ENCODE data around the gene ADAM12.

DNA sequence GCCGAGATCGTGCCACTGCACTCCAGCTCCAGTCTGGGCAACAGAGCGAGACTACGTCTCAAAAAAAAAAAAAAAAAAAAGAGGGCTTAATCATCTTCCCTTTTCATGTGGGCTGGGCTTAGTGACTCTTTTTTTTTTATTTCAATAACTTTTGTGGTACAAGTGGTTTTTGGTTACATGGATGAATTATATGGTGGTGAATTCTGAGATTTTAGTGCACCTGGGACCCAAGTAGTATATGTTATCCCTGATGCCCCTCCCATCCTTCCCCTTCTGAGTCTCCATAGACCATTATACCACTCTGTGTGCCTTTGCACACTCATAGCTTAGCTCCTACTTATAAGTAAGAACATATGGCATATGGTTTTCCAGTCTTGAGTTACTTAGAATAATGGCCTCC, 4.8 kb upstream of the ADAM12 start:
- TF ChIP-seq POLR2A (IDR thresholded peaks at IDR 0.05; ENCODE audit: low read depth, low read length) (no peak), SPI1 (IDR thresholded peaks at IDR 0.05; ENCODE audit: low read depth, low read length) (no peak), POU2F2 (IDR thresholded peaks at IDR 0.05; ENCODE audit: low read depth, low read length) (no peak), POLR2AphosphoS5 (IDR thresholded peaks at IDR 0.05; ENCODE audit: low read depth, low read length) (no peak), TAF1 (IDR thresholded peaks at IDR 0.05; ENCODE audit: low read depth, low read length) (no peak)

Data from GM12891 (cell line).